HG02759 (cell line): ENCODE measurements around the gene FCER1A.

Experiments used
- ATAC-seq: cut with Tn5 transposase; IDR thresholded peaks from one replicate; pipeline ENCODE4 v1.9.1; 2021; ENCODE audit warnings: mild to moderate bottlenecking, moderate library complexity; ENCODE audit not compliant: unreplicated experiment

The FCER1A gene

GRCh38 chr1:159302095-159302494 lies at the start of gene FCER1A:
FCER1A (plus strand) TSS chr1:159302336; CDS start chr1:159302365, 29 bp downstream.
- ATAC-seq: no peak

GRCh38 chr1:159261311-159261710 lies 40.8 kb upstream of the FCER1A start:
- ATAC-seq: no peak

- ATAC-seq: no peak
Measured at GRCh38 chr1:159261721-159262494, 40.2 kb upstream of the FCER1A start.

GRCh38 chr1:159266832-159267231 lies 35.3 kb upstream of the FCER1A start:
- no peak for ATAC-seq

GRCh38 chr1:159274631-159275030 lies 27.5 kb upstream of the FCER1A start:
- no peak for ATAC-seq

- no peak for ATAC-seq
Measured at GRCh38 chr1:159275891-159276290, 26.2 kb upstream of the FCER1A start.

GRCh38 chr1:159279773-159280172 lies 22.4 kb upstream of the FCER1A start:
- ATAC-seq: no peak

- ATAC-seq: no peak
Measured at GRCh38 chr1:159282118-159282517, 20.0 kb upstream of the FCER1A start.

- no peak for ATAC-seq
Measured at GRCh38 chr1:159289060-159289459, 13.1 kb upstream of the FCER1A start.

- no peak for ATAC-seq
Measured at GRCh38 chr1:159291424-159291823, 10.7 kb upstream of the FCER1A start.

GRCh38 chr1:159296706-159297375 lies 5.3 kb upstream of the FCER1A start:
- ATAC-seq: no peak

GRCh38 chr1:159300146-159300545 lies 2.0 kb upstream of the FCER1A start:
- no peak for ATAC-seq

- no peak for ATAC-seq
Measured at GRCh38 chr1:159307346-159308020, 5.3 kb downstream of the FCER1A start.

- no peak for ATAC-seq
Measured at GRCh38 chr1:159311679-159312078, 9.5 kb downstream of the FCER1A start.

- no peak for ATAC-seq
Measured at GRCh38 chr1:159315381-159315780, 13.2 kb downstream of the FCER1A start.

- no peak for ATAC-seq
Measured at GRCh38 chr1:159318784-159319551, 16.8 kb downstream of the FCER1A start.

GRCh38 chr1:159334797-159335196 lies 32.7 kb downstream of the FCER1A start:
- no peak for ATAC-seq

- ATAC-seq: no peak
Measured at GRCh38 chr1:159338018-159338417, 35.9 kb downstream of the FCER1A start.

- ATAC-seq: no peak
Measured at GRCh38 chr1:159339536-159339935, 37.4 kb downstream of the FCER1A start.

GRCh38 chr1:159341736-159342135 lies 39.6 kb downstream of the FCER1A start:
- ATAC-seq: no peak
